NOMO-1 (cell line): ENCODE results near the gene NDUFV3.
"Not testable (repeated sequence)": the region's sequence is repeated elsewhere in the genome, so short reads cannot be mapped to it uniquely, and the experiment has no call there.

Source experiments
- DNase-seq, 2 experiments: peaks; one replicate each; lab custom pipeline; 2025; ENCODE audit not compliant: unreplicated experiment in 2 of 2; lab: John Stamatoyannopoulos, UW

NDUFV3 gene

GRCh38 chr21:42855937-42856335 lies 37.2 kb upstream of the NDUFV3 start:
- DNase-seq, result no peak

GRCh38 chr21:42857216-42857615 lies 35.9 kb upstream of the NDUFV3 start:
- DNase-seq, result no peak

- DNase-seq, result no peak
Measured at GRCh38 chr21:42858185-42858847, 34.8 kb upstream of the NDUFV3 start.

GRCh38 chr21:42858957-42859890 lies 33.9 kb upstream of the NDUFV3 start:
- DNase-seq, result no peak

GRCh38 chr21:42859891-42860230 lies 33.2 kb upstream of the NDUFV3 start:
- DNase-seq, result no peak

GRCh38 chr21:42860345-42860744 lies 32.8 kb upstream of the NDUFV3 start:
- DNase-seq, result no peak

- no peak for DNase-seq
Measured at GRCh38 chr21:42861311-42861847, 31.7 kb upstream of the NDUFV3 start.

GRCh38 chr21:42861848-42862400 lies 31.2 kb upstream of the NDUFV3 start:
- no peak for DNase-seq

GRCh38 chr21:42862774-42863503 lies 30.2 kb upstream of the NDUFV3 start:
- DNase-seq, result no peak

GRCh38 chr21:42863504-42863870 lies 29.6 kb upstream of the NDUFV3 start:
- no peak for DNase-seq

GRCh38 chr21:42864286-42864685 lies 28.8 kb upstream of the NDUFV3 start:
- no peak for DNase-seq

GRCh38 chr21:42864815-42865775 lies 28.0 kb upstream of the NDUFV3 start:
- no peak for DNase-seq

- no peak for DNase-seq
Measured at GRCh38 chr21:42865776-42866160, 27.3 kb upstream of the NDUFV3 start.

- DNase-seq, result no peak
Measured at GRCh38 chr21:42868196-42868595, 24.9 kb upstream of the NDUFV3 start.

- DNase-seq, result no peak
Measured at GRCh38 chr21:42873096-42873495, 20.0 kb upstream of the NDUFV3 start.

- DNase-seq, result not testable (repeated sequence)
Measured at GRCh38 chr21:42875811-42876210, 17.3 kb upstream of the NDUFV3 start.

- DNase-seq, result no peak
Measured at GRCh38 chr21:42878678-42878992, 14.5 kb upstream of the NDUFV3 start.

GRCh38 chr21:42878993-42879787 lies 13.9 kb upstream of the NDUFV3 start, which contains the start of gene WDR4:
Gene WDR4 (minus strand): TSS chr21:42879539. CDS start chr21:42879495, 44 bp downstream.
- DNase-seq, result peak; percentile 92 to 94

GRCh38 chr21:42880352-42880751 lies 12.8 kb upstream of the NDUFV3 start:
- no peak for DNase-seq
